ENCODE data around the gene TTC1.
"Not testable (repeated sequence)": the region's sequence is repeated elsewhere in the genome, so short reads cannot be mapped to it uniquely, and the experiment has no call there.

The TTC1 gene

GRCh38 chr5:160001457-160001856, 7.5 kb upstream of the TTC1 start:
- peak; percentile 8 for DNase-seq

DNA sequence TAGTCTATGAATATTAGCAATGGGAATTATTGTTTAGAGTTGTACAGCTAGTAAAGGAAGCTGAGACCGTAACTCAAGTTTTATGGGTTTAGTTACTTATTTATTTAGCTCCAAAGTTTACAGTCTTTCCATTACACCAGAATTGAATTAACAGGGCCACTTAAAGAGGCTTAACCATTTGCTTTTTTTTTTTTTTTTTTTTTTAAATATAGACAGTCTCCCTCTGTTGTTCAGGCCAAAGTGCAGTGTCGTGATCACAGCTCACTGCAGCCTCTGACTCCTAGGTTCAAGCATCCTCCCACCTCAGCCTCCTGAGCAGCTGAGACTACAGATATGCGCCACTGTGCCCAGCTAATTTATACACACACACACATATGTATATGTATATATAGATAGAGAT, 1.4 kb upstream of the TTC1 start:
- no peak for DNase-seq

DNA sequence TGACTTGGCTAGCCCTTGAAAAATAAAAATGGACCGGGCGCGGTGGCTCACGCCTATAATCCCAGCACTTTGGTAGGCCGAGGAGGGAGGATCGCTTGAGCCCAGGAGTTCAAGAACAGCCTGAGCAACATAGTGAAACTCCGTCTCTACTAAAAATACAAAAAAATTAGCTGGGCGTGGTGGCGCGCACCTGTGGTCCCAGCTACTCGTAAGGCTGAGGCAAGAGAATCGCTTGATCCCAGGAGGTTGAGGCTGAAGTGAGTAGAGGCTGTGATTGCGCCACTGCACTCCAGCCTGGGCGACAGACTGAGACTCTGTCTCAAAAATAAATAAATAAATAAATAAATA, 436 bp upstream of the TTC1 start:
- DNase-seq, result not testable (repeated sequence)

GRCh38 chr5:160009591-160009989, 651 bp downstream of the TTC1 start:
- DNase-seq, result no peak

DNA sequence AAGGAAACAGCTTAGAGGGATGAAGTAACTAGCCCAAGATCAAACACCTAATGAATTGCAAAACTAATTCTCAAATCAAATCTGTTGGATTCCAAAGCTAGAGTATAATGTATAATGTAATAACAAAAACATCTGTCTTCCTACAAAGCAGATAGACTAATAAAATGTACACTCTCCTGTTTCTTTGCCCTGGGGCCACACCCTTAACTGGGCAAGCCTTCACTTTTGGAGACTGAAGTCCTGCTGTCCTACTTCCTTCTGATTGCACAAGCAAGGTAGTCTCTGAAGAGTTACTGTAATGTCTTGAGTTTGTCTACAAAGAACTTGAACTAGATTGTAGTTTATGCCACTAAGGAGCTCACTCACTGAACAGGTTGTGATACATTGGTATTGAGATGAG, 2.5 kb downstream of the TTC1 start:
- DNase-seq, result no peak

GRCh38 chr5:160014197-160014596, 5.3 kb downstream of the TTC1 start:
- DNase-seq, result not testable (repeated sequence)

- DNase-seq, result no peak
Observed at GRCh38 chr5:160018945-160019625, 10.1 kb downstream of the TTC1 start.

DNA sequence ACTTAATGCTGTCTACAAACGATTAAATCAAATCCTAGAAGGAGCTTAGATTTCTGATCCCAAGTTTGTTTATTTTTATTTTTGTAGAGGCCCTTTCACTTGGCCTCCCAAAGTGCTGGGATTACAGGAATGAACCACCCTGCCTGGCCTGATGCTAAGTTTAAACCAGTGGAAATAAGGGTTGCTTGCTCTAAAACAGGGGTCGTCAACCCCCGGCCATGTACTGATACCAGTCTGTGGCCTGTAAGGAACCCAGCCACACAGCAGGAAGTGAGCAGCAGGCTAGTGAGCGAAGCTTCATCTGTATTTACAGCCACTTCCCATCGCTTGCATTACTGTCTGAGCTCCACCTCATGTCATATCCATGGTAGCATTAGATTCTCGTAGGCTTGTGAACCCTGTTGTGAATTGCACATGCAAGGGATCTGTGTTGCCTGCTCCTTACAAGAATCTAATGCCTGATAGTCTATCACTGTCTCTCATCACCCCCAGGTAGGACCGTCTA, 11.4 kb downstream of the TTC1 start:
- DNase-seq, result no peak

DNA sequence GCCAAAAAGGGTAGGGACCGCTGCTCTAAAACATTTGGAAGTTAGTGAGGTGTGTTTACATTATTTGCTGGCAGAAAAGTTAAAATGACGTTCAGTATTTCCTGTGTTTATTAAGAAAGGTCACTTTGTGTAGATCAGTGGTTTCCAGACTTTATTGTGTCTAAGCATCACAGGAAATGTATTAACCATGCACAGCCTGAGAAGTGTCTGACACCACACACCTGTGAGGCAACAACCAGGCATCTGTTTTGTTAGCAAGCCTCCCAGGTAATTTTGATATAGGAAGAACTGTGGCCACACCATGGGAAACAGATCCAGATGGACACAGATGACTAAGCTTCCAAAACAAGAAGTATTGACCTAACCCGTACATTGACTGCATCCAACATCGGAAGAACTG, 12.0 kb downstream of the TTC1 start:
- DNase-seq, result no peak

DNA sequence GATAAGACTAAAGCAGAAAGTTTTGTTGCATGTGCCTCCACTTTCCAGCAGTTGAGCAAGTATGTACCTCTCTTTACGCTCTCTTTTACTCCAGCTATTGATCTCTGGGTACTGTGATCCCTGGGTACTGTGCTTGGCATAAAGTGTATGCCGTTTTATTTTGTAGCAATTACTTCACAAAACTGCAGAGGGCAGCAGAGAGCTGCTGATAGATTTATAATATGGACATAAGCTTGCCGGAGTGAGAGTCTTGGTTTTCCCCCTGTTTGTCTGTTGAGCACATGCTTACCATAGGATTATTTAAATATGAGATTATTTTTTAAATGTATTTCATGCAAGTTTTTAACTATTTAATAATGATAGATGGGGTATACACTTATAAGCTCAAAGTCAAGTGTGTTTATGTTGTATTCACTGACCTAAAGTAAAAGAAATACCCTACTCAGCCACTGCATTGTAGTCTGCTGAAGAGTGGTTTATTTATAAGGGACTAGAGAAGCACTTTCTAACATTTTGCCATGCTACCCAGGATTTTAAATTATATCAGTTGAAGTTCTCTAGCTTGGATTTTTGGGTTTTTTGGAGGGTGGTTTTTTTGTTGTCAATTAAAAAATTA, 13.0 kb downstream of the TTC1 start:
- DNase-seq, result peak; percentile 7

- DNase-seq, result no peak
Observed at GRCh38 chr5:160023007-160023907, 14.3 kb downstream of the TTC1 start.

GRCh38 chr5:160023908-160024630, 15.1 kb downstream of the TTC1 start:
- DNase-seq, result no peak

GRCh38 chr5:160029004-160029403, 20.1 kb downstream of the TTC1 start:
- no peak for DNase-seq

DNA sequence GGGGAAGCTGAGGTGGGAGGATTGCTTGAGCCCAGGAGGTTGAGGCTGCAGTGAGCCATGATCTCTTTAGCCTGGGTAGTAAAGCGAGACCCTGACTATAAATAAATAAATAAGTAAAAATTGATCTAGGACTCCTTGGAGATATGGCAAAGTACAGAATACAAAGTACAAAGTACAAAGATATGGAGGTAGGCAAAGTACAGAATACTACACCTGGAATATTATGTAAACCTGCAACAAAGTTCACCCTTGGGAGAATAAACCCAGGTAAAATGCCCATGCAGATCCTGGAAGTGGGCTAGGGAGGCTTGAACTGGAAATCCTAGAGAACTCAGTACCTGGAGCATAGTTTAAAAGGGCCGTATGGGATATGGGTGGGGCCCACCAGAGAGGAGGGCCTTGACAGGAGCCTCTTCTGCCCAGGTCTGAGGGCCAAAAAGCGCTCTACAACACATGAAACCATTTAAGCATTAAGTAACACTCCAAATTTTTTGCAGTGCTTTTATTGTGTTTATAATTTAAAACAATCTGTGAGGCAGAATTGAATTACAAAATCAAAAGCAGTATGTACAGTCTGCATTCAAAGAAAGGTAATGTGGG, 20.7 kb downstream of the TTC1 start:
- no peak for DNase-seq

DNA sequence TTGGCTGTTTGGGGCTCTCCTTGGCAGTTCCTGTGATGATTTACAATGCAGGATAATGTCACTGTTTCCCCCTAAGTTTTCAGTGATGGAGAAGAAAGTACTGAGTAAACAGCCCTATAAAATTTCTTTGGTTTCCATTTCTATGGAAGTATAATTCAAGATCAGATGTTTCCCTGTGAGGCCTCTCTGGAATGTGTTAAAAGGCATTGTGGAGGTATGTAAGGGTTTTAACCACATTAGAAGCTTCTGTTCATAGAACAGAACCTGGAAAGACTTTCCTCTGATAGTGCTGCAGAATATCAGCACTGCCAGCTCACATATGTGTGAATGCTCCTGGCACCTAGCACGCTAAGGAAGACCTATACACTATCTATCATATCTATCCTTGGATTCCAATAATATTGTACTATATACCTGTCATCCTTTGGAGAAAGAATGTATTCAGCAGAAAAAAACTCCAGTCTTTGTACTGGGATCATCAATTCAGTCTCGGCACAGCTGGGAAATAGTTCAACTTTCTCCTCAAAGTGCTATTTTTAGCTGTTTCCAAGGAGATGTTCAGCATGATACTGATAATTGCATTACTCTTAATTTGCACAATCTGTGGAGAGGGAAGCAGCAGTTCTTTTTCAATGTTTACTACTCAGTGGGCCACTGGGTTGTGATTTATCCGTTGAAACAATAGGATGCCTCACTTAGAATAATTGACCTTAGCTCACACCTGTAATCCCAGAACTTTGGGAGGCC, 21.9 kb downstream of the TTC1 start:
- no peak for DNase-seq

- no peak for DNase-seq
Observed at GRCh38 chr5:160033546-160034252, 24.8 kb downstream of the TTC1 start.

GRCh38 chr5:160036243-160036642, 27.3 kb downstream of the TTC1 start:
- DNase-seq, result no peak

DNA sequence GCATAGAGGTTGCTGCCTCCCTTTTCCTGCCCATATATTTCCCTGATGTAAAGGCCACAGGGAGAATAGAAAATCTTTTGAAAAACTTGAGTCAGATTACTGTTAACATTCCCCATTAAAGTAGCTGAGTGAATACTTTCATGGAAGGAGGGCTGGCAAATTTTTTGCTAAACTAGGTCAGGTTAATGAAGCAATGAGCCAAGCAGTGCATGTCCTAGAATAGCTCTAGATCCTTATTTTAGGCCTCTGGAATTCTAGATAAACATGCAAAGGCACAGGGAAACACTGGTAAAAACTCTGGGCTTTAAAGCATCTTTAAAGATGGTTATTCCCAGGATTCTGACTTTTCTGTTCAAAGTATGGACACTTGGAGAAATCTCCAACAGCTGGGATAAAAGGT, 27.9 kb downstream of the TTC1 start:
- no peak for DNase-seq

GRCh38 chr5:160039810-160040470, 31.0 kb downstream of the TTC1 start:
- no peak for DNase-seq

GRCh38 chr5:160040471-160040835, 31.5 kb downstream of the TTC1 start:
- no peak for DNase-seq

DNA sequence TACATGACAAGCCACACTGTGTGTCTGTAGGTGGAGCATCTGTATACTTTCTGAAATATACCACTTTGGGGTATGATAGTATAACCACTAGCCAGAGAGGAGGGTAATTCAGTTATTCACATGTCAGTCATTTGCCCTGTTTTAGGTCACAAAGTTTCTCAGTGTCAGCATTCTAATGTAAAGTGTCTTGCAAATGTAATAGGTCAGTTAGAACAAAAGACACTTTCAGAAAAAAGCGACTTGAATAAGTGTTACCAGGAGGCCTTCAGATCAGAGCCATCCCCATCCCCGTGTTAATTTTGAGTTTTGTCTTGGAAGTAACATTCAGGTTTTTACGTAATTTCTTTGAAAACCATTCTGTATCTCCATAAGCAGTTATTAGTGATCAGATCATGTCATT, 33.7 kb downstream of the TTC1 start:
- DNase-seq, result no peak
